Stimulated activated effector memory CD8-positive, alpha-beta T cell treated with anti-CD3 and anti-CD28 coated beads, Interleukin-12 subunit alpha, Interleukin-12 subunit beta, amount 100 ng/mL, for 72 hours (primary cell): ENCODE measurements around the gene CRYBG1.

Experiments
- ATAC-seq: fragments of 150-1000 bp; cut with Tn5 transposase; 2 replicates; pipeline ENCODE4 v1.10.0; 2021
- DNase-seq, 2 donors: peaks; one replicate each; pipeline ENCODE4 v3.0.0; 2021 to 2022; ENCODE audit warnings: low spot score in 2 of 2
- H3K27ac Mint-ChIP-seq: one replicate; pipeline ENCODE4 v1.8.0; 2022; ENCODE audit warnings: mild to moderate bottlenecking, mixed read lengths
- H3K36me3 Mint-ChIP-seq: one replicate; pipeline ENCODE4 v1.8.0; 2022; ENCODE audit warnings: mild to moderate bottlenecking, mixed read lengths
- H3K4me1 Mint-ChIP-seq: one replicate; pipeline ENCODE4 v1.8.0; 2022; ENCODE audit warnings: mixed read lengths
- H3K4me3 Mint-ChIP-seq: one replicate; pipeline ENCODE4 v1.8.0; 2022; ENCODE audit warnings: mild to moderate bottlenecking, mixed read lengths
- H3K9me3 Mint-ChIP-seq: one replicate; pipeline ENCODE4 v1.8.0; 2022; ENCODE audit warnings: mixed read lengths

CRYBG1 gene

DNA sequence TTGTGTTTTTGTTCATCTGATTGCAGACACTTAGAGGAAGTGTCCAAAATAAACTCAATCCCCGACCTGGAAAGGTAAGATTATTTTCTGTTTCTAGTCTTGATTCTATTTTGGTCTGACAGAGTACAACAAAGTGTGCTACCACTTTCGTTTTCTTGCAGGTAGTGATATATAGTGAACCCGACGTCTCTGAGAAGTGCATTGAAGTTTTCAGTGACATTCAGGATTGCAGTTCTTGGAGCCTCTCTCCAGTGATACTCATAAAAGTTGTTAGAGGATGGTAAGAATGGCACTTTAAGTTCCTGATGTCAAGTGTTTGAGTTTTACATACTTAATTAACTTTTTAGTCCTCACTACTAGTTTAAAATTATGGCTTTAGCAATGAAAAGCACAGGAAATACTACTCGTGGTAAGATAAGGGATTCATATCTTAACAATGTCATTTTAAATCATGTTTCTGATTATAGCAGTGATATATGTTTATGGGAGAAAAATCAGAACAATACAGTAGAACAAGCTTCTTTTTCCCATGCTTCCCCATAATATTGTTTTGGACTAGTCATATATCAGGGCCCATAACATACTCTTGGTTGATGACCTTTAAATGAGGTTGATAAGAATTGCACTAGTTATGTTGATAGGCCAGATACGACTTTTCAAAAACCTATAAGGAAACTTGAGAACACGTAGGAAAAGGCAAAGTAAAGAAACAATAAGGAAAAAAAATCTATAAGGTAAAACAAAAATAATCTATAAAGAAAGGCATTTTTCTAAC is 164.8 kb downstream of the CRYBG1 start:
- H3K4me3 Mint-ChIP-seq = peak overlapping the region; percentile 76
- DNase-seq = peak in 1 of 2 donors; percentile 48
- H3K9me3 Mint-ChIP-seq = no peaks in the 10 kb centered on the region
- peaks cover 93% of the 10 kb centered on the region for H3K36me3 Mint-ChIP-seq
- ATAC-seq = peak; percentile 9
- H3K4me1 Mint-ChIP-seq = peaks cover 58% of the 10 kb centered on the region
- H3K27ac Mint-ChIP-seq = peak overlapping the region; percentile 97

DNA sequence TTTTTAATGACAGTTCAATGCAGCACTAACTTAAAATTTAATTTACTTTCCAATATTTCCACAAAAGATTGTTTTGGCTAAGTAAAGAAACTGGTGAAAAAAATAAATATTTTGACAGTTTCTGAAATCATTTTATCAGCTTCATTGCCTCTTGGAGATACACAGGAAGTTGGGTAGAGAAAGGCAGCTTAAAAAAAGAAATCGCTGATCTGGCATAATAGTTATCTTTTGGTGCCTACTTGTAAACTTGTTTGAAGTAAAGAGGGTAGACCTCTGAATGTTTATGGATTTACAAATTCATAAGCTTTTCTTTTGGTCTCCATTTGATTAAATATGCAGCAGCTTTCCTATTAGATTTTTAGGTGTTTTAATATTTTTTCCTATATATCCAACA is 165.4 kb downstream of the CRYBG1 start:
- peak overlapping the region; percentile 76 for H3K4me3 Mint-ChIP-seq
- no peak for DNase-seq
- no peak for ATAC-seq
- peaks cover 93% of the 10 kb centered on the region for H3K36me3 Mint-ChIP-seq
- peaks cover 61% of the 10 kb centered on the region for H3K4me1 Mint-ChIP-seq
- no peaks in the 10 kb centered on the region for H3K9me3 Mint-ChIP-seq
- H3K27ac Mint-ChIP-seq = peak overlapping the region; percentile 97

DNA sequence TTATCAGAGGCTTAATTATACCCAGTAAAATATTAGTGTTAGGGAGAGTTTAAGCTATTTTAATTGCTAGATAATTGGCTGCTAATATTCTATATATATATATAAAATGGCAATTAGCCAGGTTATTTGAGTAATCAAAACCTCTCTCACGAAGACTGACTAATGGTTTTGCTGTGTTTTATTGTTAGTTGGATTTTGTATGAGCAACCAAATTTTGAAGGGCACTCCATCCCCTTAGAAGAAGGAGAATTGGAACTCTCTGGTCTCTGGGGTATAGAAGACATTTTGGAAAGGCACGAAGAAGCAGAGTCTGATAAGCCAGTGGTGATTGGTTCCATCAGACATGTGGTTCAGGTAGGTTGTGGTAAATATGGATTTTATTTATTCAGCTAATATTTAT is 166.6 kb downstream of the CRYBG1 start:
- Mint-ChIP-seq H3K9me3 (no peaks in the 10 kb centered on the region), H3K4me3 (no peak overlapping the region), H3K36me3 (peaks cover 93% of the 10 kb centered on the region), H3K27ac (no peak overlapping the region), H3K4me1 (peaks cover 61% of the 10 kb centered on the region)
- ATAC-seq = no peak
- no peak for DNase-seq

DNA sequence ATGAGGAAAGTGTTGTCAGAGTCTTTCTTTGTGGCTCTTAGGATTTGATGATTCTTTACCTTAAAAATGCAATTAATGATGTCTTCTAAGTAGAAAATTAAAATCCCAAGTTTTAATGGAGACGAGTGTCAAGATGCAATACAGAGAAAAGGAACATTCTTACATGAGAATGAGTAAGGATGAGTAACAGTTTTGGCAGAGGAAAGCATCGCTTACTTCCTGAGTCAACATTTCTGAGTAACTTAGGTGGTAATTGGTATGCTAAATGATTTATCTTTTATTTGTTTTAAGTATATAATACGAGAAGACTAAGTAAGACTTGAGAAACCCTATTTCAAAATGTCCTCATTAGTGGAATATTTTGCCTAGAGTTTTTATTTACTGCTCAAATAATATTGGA is 167.5 kb downstream of the CRYBG1 start:
- Mint-ChIP-seq H3K9me3 (no peaks in the 10 kb centered on the region), H3K4me1 (peaks cover 70% of the 10 kb centered on the region), H3K27ac (peak overlapping the region; percentile 78), H3K36me3 (peaks cover 95% of the 10 kb centered on the region), H3K4me3 (peak overlapping the region; percentile 31)
- ATAC-seq (peak; percentile 88), DNase-seq (no peak)

DNA sequence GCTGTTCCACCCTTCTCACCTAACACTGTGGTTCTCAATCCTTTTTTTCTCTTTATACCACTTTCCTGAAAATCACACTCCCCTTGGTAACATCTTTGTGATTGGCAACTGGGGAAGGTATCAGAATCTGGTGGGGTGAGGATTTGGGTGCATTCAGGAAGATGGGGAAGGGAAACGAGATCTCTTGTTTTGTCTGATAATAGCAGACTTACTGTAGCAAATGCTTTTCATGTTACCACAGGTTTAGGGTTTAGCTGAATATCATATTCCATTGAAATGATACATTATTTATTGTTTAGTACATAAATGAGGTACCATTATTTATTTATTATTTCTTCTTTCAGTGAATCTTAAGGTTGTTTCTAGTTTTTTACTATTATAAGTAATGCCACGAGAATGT is 168.0 kb downstream of the CRYBG1 start:
- no peaks in the 10 kb centered on the region for H3K9me3 Mint-ChIP-seq
- peaks cover 95% of the 10 kb centered on the region for H3K36me3 Mint-ChIP-seq
- peak overlapping the region; percentile 78 for H3K27ac Mint-ChIP-seq
- H3K4me1 Mint-ChIP-seq = peaks cover 74% of the 10 kb centered on the region
- H3K4me3 Mint-ChIP-seq = peak overlapping the region; percentile 31
- no peak for ATAC-seq
- DNase-seq = no peak

DNA sequence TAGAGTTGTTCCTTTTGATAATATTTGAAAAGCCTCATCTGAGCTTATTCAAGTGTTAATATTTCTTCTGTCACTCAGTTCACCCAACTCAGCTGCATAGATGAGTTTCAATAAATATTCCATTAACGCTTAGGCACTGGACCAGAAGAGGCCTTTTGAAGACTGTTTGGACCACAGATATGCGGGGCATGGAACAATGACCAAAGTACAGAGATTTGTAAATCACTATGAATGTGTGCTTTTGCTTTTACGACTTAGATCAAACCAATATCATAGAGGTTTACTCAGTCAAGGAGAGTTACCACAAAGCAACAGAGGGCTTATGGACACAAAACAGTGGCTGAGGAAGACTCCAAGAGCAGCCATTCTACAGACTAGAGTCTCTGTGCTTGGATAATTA is 168.9 kb downstream of the CRYBG1 start:
- H3K4me1 Mint-ChIP-seq = peaks cover 74% of the 10 kb centered on the region
- no peak overlapping the region for H3K27ac Mint-ChIP-seq
- peaks cover 95% of the 10 kb centered on the region for H3K36me3 Mint-ChIP-seq
- ATAC-seq = no peak
- no peak for DNase-seq
- H3K4me3 Mint-ChIP-seq = no peak overlapping the region
- H3K9me3 Mint-ChIP-seq = no peaks in the 10 kb centered on the region

DNA sequence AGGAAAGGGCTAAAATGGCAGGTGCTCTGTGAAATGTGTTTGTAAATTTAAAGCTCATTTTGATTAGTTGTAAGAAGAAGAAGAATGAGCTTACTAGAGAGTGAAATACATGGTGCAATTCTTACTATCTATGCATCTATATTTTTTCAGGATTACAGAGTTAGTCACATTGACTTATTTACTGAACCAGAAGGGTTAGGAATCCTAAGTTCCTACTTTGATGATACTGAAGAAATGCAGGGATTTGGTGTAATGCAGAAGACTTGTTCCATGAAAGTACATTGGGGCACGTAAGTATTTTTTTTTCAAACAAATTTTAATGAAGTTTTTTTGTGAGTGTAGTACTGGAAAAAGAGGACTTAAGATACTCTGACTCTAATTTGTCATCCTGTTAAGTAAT is 169.5 kb downstream of the CRYBG1 start:
- peaks cover 74% of the 10 kb centered on the region for H3K4me1 Mint-ChIP-seq
- H3K27ac Mint-ChIP-seq = no peak overlapping the region
- no peaks in the 10 kb centered on the region for H3K9me3 Mint-ChIP-seq
- no peak for DNase-seq
- H3K36me3 Mint-ChIP-seq = peaks cover 98% of the 10 kb centered on the region
- ATAC-seq = no peak
- no peak overlapping the region for H3K4me3 Mint-ChIP-seq

DNA sequence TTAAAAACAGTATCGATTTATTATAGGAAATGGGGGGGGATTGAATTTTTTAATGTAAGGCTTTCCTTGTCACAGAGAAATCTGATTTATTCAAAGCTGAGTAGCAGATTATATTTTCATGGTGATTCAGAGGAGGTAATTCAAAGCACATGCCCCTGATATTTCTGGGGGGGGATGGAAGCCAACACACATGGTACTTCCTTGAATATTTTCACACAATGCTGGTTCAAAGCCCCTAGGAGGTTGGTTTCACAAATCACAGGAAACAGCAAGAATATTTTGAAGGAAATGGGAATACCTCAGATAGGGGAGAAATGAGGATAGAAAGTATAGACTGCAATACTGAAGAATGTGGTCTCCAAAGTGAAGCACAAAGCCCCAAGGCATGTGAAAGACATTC is 170.0 kb downstream of the CRYBG1 start:
- ATAC-seq (no peak), DNase-seq (no peak)
- Mint-ChIP-seq H3K36me3 (peaks cover 98% of the 10 kb centered on the region), H3K9me3 (no peaks in the 10 kb centered on the region), H3K4me1 (peaks cover 74% of the 10 kb centered on the region), H3K27ac (no peak overlapping the region), H3K4me3 (no peak overlapping the region)

DNA sequence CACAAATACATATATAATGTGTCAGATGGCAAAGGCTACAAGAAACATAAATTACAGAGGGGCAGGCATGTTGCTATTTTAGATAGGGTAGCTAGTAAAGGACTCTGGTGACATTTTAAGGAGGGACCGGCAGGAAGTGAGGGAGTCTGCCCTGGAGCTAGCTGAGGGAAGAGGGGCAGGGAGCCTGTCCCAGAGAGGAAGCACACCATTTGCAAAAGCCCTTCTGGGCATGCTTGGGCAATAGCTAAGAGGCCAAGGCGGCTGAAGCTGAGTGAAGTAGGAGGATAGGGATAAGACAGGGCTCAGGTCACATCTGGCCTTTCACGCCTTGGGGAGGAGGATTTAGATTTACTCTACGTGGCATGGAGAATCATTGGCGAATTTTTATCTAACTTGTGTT is 172.5 kb downstream of the CRYBG1 start:
- H3K4me1 Mint-ChIP-seq = peaks cover 81% of the 10 kb centered on the region
- no peaks in the 10 kb centered on the region for H3K9me3 Mint-ChIP-seq
- ATAC-seq = no peak
- peak overlapping the region; percentile 50 for H3K27ac Mint-ChIP-seq
- no peak for DNase-seq
- peaks cover 94% of the 10 kb centered on the region for H3K36me3 Mint-ChIP-seq
- H3K4me3 Mint-ChIP-seq = peak overlapping the region; percentile 25

DNA sequence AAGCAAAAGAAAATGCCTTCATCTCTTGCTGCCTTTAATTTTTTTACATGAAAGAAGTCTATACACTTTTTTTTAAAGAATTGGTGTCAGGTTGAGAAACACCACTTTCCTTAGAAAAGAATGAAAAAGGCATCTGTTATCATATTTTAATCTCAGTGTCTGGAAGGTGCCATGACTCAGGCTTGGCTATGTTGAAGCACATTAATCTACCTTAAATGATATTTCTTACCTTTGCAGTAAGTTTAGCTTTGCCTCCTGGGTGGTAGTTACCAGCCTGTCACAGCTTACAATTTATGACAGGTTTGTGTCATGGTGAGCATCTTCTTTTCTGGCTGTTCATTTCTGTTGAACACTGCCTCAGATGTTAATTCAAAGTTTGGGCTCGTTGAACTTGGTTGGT is 173.5 kb downstream of the CRYBG1 start:
- peaks cover 83% of the 10 kb centered on the region for H3K4me1 Mint-ChIP-seq
- peak overlapping the region; percentile 50 for H3K27ac Mint-ChIP-seq
- peak overlapping the region; percentile 25 for H3K4me3 Mint-ChIP-seq
- peaks cover 94% of the 10 kb centered on the region for H3K36me3 Mint-ChIP-seq
- H3K9me3 Mint-ChIP-seq = no peaks in the 10 kb centered on the region
- DNase-seq (no peak), ATAC-seq (no peak)

DNA sequence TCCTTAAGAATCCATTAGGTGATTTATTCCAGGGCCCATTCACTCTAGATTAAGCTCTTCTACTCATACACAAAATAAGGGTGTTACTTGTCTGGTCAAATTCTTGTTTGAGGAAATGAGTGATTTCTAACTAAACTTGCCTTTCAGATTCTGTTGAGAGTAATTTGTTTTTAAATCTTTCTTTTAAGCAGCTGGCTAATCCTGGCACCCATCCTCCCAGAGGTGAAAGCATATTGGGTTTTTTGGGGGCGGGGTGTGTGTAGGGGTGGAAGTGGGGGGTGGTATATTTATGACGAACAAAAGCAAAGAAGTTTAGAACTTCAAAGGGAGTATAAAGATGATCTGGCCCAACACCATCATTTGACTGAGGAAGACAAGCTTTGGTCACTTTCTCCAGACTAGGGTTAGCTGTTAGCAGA is 174.1 kb downstream of the CRYBG1 start:
- no peak for DNase-seq
- ATAC-seq = peak; percentile 79
- Mint-ChIP-seq H3K9me3 (no peaks in the 10 kb centered on the region), H3K4me1 (peaks cover 85% of the 10 kb centered on the region), H3K4me3 (peak overlapping the region; percentile 25), H3K27ac (peak overlapping the region; percentile 50), H3K36me3 (peaks cover 94% of the 10 kb centered on the region)

DNA sequence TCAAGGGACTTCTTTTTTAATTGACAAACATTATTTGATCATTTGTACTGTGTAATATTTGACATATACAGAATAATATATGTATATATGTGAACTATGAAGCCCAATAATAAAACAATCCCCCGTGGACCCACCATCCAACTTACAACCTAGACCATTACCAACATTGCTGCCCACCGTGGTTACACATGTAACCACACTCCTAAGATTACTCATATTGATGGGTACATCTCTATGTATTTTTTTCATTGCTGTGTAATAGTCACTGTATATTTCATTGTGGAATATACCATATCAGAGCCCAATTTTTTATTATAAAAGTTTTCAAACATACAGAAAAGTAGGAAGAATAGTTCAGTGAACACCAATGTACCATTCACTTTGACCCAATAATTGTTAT is 174.5 kb downstream of the CRYBG1 start:
- Mint-ChIP-seq H3K9me3 (no peaks in the 10 kb centered on the region), H3K4me1 (peaks cover 85% of the 10 kb centered on the region), H3K36me3 (peaks cover 94% of the 10 kb centered on the region), H3K4me3 (peak overlapping the region; percentile 25), H3K27ac (peak overlapping the region; percentile 50)
- DNase-seq = no peak
- ATAC-seq = peak; percentile 75

DNA sequence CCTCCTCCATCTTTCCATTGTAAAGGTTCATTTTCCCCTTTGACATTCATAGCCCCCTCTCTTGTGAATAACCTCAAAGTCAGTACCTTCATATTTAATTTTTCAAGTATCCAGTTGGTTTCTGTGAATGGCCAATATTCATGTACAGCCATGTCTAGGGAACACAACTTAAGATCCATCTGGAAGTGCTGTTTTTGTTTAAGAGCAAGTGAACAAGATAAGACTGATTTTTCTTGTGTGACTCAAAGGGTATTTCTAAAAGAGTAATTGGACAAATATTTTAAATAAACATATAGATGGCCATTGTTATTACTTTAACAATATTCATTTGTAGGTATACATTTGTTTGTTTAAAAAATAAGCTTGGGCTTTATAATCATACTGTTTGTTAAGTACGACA is 175.8 kb downstream of the CRYBG1 start:
- peak overlapping the region; percentile 52 for H3K4me3 Mint-ChIP-seq

DNA sequence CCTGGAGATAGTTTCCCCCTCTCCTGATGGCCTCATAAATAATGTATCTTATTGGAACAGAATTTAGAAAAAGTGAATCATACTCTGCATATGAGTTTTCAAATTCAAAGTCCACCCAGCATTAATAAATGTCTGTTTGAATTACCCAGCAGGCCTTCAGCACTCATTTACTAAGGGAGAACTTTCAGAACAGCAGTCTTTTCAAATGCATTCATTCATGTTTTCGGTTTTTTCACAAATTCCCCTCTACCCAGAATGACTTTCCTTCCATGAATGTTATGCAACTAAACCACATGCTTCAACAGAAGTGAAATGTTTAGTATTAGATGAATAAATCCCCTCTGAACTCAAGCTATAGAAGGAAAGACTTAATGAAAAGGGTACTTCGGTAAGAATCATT is 176.3 kb downstream of the CRYBG1 start:
- DNase-seq (no peak), ATAC-seq (peak; percentile 64)
- H3K4me3 Mint-ChIP-seq = peak overlapping the region; percentile 52
- peaks cover 93% of the 10 kb centered on the region for H3K36me3 Mint-ChIP-seq
- peak overlapping the region; percentile 78 for H3K27ac Mint-ChIP-seq
- H3K4me1 Mint-ChIP-seq = peaks cover 75% of the 10 kb centered on the region
- H3K9me3 Mint-ChIP-seq = no peaks in the 10 kb centered on the region

More for the DNA sequence above, 175.8 kb downstream of the CRYBG1 start:
- Mint-ChIP-seq H3K27ac (peak overlapping the region; percentile 78), H3K9me3 (no peaks in the 10 kb centered on the region), H3K4me1 (peaks cover 77% of the 10 kb centered on the region), H3K36me3 (peaks cover 93% of the 10 kb centered on the region)
- DNase-seq = no peak
- no peak for ATAC-seq

DNA sequence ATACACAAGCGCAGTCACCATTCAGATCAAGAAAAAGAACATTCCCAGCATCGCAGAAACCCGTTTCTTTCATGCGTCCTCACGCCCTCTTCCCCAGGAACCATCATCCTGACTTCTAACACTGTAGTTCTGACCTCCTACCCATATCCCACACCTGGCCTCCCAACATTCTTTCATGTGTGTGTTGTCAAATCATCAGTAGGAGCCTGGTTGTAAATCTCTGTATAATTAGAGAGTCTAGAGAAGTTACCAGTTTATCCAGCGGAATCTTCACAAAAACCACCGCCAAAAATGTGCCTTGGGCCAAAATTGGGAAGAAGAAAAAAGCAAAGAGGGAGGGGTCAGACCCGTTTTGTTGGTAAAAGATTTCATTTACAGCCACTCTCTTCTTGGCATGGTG is 177.1 kb downstream of the CRYBG1 start:
- DNase-seq = no peak
- H3K4me1 Mint-ChIP-seq = peaks cover 70% of the 10 kb centered on the region
- no peak for ATAC-seq
- no peaks in the 10 kb centered on the region for H3K9me3 Mint-ChIP-seq
- peak overlapping the region; percentile 52 for H3K4me3 Mint-ChIP-seq
- peaks cover 93% of the 10 kb centered on the region for H3K36me3 Mint-ChIP-seq
- peak overlapping the region; percentile 78 for H3K27ac Mint-ChIP-seq

DNA sequence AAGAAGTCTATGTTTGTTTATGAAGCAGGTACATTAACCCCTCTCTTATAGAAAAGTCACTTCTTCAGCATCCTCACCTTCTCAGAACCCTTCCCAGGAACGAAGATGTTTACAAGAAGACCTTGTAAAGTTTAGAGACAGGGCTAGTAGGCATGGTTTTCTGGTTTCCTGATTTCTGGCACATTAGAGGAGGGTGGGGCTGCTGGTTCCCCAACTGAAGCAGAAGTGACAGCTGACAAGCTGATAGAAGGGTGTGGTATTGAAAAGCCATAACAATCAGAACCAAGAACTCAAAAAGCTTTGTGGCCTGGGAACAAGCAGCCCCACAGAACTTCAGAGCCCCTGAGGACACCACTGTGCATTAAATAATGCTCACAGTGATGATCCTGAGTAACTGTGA is 177.6 kb downstream of the CRYBG1 start:
- peaks cover 95% of the 10 kb centered on the region for H3K36me3 Mint-ChIP-seq

More for the DNA sequence above, 177.6 kb downstream of the CRYBG1 start:
- ATAC-seq (no peak), DNase-seq (no peak)
- H3K4me3 Mint-ChIP-seq = no peak overlapping the region
- no peaks in the 10 kb centered on the region for H3K9me3 Mint-ChIP-seq
- H3K27ac Mint-ChIP-seq = peak overlapping the region; percentile 78
- H3K4me1 Mint-ChIP-seq = peaks cover 65% of the 10 kb centered on the region
